Stimulated activated CD8-positive, alpha-beta memory T cell treated with anti-CD3 and anti-CD28 coated beads, Interleukin-7, amount 100 ng/mL, for 48 hours (primary cell): Measurements from ENCODE around the gene RBL2.

ENCODE experiments used
- DNase-seq, 2 donors: peaks; one replicate each; pipeline ENCODE4 v3.0.0-alpha.2; 2020; ENCODE audit warnings: low read depth in 1 of 2; ENCODE audit errors: extremely low read depth in 1 of 2

The RBL2 gene

GRCh38 chr16:53446090-53446489 is 11.8 kb downstream of the RBL2 start:
- DNase-seq = no peak

GRCh38 chr16:53449816-53450517 is 15.7 kb downstream of the RBL2 start:
- no peak for DNase-seq

GRCh38 chr16:53453928-53454327 is 19.7 kb downstream of the RBL2 start:
- no peak for DNase-seq

GRCh38 chr16:53456625-53457024 is 22.4 kb downstream of the RBL2 start:
- no peak for DNase-seq

- peak; percentile 22 to 69 for DNase-seq
Observed at GRCh38 chr16:53457670-53458069, 23.4 kb downstream of the RBL2 start.

- DNase-seq = no peak
Observed at GRCh38 chr16:53458635-53459034, 24.4 kb downstream of the RBL2 start.

- DNase-seq = no peak
Observed at GRCh38 chr16:53465606-53466280, 31.5 kb downstream of the RBL2 start.

- DNase-seq = no peak
Observed at GRCh38 chr16:53476867-53477266, 42.6 kb downstream of the RBL2 start.

GRCh38 chr16:53478965-53479364 is 44.7 kb downstream of the RBL2 start:
- DNase-seq = no peak

GRCh38 chr16:53480394-53480793 is 46.1 kb downstream of the RBL2 start:
- no peak for DNase-seq

GRCh38 chr16:53482123-53482522 is 47.9 kb downstream of the RBL2 start:
- no peak for DNase-seq

- DNase-seq = no peak
Observed at GRCh38 chr16:53484542-53484941, 50.3 kb downstream of the RBL2 start.

GRCh38 chr16:53486230-53486629 is 52.0 kb downstream of the RBL2 start:
- DNase-seq = no peak

- no peak for DNase-seq
Observed at GRCh38 chr16:53489755-53490154, 55.5 kb downstream of the RBL2 start.

- no peak for DNase-seq
Observed at GRCh38 chr16:53492503-53492902, 58.2 kb downstream of the RBL2 start.

GRCh38 chr16:53494636-53495035 is 60.4 kb downstream of the RBL2 start:
- no peak for DNase-seq

GRCh38 chr16:53495325-53495724 is 61.1 kb downstream of the RBL2 start:
- DNase-seq = no peak

GRCh38 chr16:53498984-53499383 is 64.7 kb downstream of the RBL2 start:
- no peak for DNase-seq

- no peak for DNase-seq
Observed at GRCh38 chr16:53501216-53501859, 67.1 kb downstream of the RBL2 start.

- peak in 1 of 2 donors; percentile 43 for DNase-seq
Observed at GRCh38 chr16:53502331-53503269, 68.3 kb downstream of the RBL2 start, which contains the start of gene AKTIP. Gene AKTIP (minus strand): TSS chr16:53503209. CDS start chr16:53500259, 2,950 bp downstream.
